Measurements from ENCODE around the gene NOL6.

Gene NOL6

DNA sequence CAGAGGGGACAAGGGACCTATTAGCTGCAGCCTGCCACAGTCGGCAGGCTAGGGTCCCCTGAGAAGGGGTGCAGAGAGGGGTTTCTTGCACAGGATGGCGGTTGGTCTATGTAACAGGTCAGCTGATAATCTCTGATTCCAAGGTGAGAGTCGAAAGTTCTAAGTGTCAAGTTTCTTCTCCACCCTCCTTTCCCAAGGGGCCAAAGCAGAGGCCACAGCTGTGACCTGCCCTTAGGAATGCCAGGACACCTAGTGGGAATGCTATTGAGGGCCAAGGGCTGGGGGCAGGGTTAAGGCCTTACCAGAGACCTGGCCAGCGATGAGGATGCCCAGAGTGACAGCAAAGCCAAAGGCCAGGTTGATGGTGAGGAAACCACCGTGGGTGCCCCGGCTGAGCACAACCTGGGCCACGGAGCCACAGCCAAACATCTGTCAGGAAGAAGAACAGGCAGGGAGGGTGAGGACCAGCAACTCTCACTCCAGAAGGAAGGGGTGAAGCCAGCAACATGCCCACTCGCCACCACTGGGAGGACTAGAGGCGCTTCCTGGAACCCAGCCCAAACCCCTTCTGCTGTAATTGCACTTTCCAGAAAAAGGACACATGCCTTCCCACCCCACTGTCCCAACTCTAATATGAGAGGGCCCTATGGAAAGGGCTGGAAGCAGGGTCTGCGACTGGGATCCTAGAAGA, 30.1 kb downstream of the NOL6 start:
- Histone ChIP-seq H3K4me2 (ENCODE audit: low read length) (no peak overlapping the region), H3K27me3 (ENCODE audit: control insufficient read depth, low read length) (peaks cover 18% of the 10 kb centered on the region), H4K20me1 (ENCODE audit: control insufficient read depth, insufficient read depth, low read depth, low read length) (no peaks in the 10 kb centered on the region), H3K4me3 (ENCODE audit: low read length) (no peak overlapping the region), H3K4me1 (ENCODE audit: control insufficient read depth, low read length) (peaks cover 25% of the 10 kb centered on the region), H3K36me3 (ENCODE audit: control insufficient read depth, low read length) (no peaks in the 10 kb centered on the region), H3K9me2 (replicated peaks; ENCODE audit: control insufficient read depth, low read length) (no peaks in the 10 kb centered on the region), H3K79me2 (ENCODE audit: control insufficient read depth, low read length) (no peaks in the 10 kb centered on the region), H3K9me3 (ENCODE audit: control insufficient read depth, insufficient read depth, low read length) (no peaks in the 10 kb centered on the region), H3K27ac (ENCODE audit: low read depth, low read length) (no peak overlapping the region), H3F3A (ENCODE audit: control insufficient read depth, insufficient read depth) (no peaks in the 10 kb centered on the region)
- no peak for TF ChIP-seq EZH2phosphoT487 (IDR thresholded peaks at IDR 0.05; ENCODE audit: borderline replicate concordance, low read length)
- TF ChIP-seq CTCF (IDR thresholded peaks at IDR 0.05; ENCODE audit: low read depth, low read length, poor library complexity, severe bottlenecking): no peak

GRCh38 chr9:33443047-33443446, 30.7 kb downstream of the NOL6 start:
- Histone ChIP-seq H4K20me1 (ENCODE audit: control insufficient read depth, insufficient read depth, low read depth, low read length) (no peaks in the 10 kb centered on the region), H3K36me3 (ENCODE audit: control insufficient read depth, low read length) (no peaks in the 10 kb centered on the region), H3F3A (ENCODE audit: control insufficient read depth, insufficient read depth) (no peaks in the 10 kb centered on the region), H3K27me3 (ENCODE audit: control insufficient read depth, low read length) (peaks cover 15% of the 10 kb centered on the region), H3K9me2 (replicated peaks; ENCODE audit: control insufficient read depth, low read length) (no peaks in the 10 kb centered on the region), H3K27ac (ENCODE audit: low read depth, low read length) (no peak overlapping the region), H3K4me2 (ENCODE audit: low read length) (no peak overlapping the region), H3K4me3 (ENCODE audit: low read length) (no peak overlapping the region), H3K79me2 (ENCODE audit: control insufficient read depth, low read length) (no peaks in the 10 kb centered on the region), H3K4me1 (ENCODE audit: control insufficient read depth, low read length) (peaks cover 24% of the 10 kb centered on the region), H3K9me3 (ENCODE audit: control insufficient read depth, insufficient read depth, low read length) (no peaks in the 10 kb centered on the region)
- TF ChIP-seq EZH2phosphoT487 (IDR thresholded peaks at IDR 0.05; ENCODE audit: borderline replicate concordance, low read length) (no peak), CTCF (IDR thresholded peaks at IDR 0.05; ENCODE audit: low read depth, low read length, poor library complexity, severe bottlenecking) (no peak)

DNA sequence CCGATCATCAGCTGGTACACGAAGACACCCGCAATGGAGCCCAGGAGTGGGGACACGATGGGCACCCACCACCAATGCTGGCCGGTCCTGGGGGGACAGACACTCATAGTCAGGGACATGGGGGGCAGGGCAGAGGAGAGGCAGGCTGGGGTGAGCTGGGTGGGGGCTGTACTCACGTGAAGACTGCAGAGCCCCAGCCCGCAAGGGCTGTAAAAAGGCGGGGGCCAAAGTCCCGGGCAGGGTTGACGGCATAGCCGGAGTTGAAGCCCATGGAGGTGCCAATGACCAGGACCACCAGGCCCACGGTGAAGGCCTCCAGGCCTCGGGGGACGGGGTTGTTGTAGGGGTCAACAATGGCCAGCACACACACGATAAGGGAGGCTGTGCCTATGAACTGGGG, 31.6 kb downstream of the NOL6 start:
- Histone ChIP-seq H3F3A (ENCODE audit: control insufficient read depth, insufficient read depth) (no peaks in the 10 kb centered on the region), H3K4me2 (ENCODE audit: low read length) (no peak overlapping the region), H3K36me3 (ENCODE audit: control insufficient read depth, low read length) (no peaks in the 10 kb centered on the region), H3K27ac (ENCODE audit: low read depth, low read length) (no peak overlapping the region), H3K9me3 (ENCODE audit: control insufficient read depth, insufficient read depth, low read length) (no peaks in the 10 kb centered on the region), H3K4me1 (ENCODE audit: control insufficient read depth, low read length) (peaks cover 15% of the 10 kb centered on the region), H3K9me2 (replicated peaks; ENCODE audit: control insufficient read depth, low read length) (no peaks in the 10 kb centered on the region), H3K27me3 (ENCODE audit: control insufficient read depth, low read length) (peaks cover 6% of the 10 kb centered on the region), H3K4me3 (ENCODE audit: low read length) (no peak overlapping the region), H3K79me2 (ENCODE audit: control insufficient read depth, low read length) (no peaks in the 10 kb centered on the region), H4K20me1 (ENCODE audit: control insufficient read depth, insufficient read depth, low read depth, low read length) (no peaks in the 10 kb centered on the region)
- no peak for TF ChIP-seq EZH2phosphoT487 (IDR thresholded peaks at IDR 0.05; ENCODE audit: borderline replicate concordance, low read length)
- no peak for TF ChIP-seq CTCF (IDR thresholded peaks at IDR 0.05; ENCODE audit: low read depth, low read length, poor library complexity, severe bottlenecking)

Data from DOHH2 (cell line).